Measurements from ENCODE around the gene SIGLEC6. TPM values are rescaled to one million over a fixed set of nuclear protein-coding genes. Genes with fewer than 3 reads are reported as not detected.
"Not testable (repeated sequence)": the region's sequence is repeated elsewhere in the genome, so short reads cannot be mapped to it uniquely, and the experiment has no call there.

The SIGLEC6 gene
- total and polyA plus RNA-seq, 2 donors = 1.4 to 4.0 TPM

DNA sequence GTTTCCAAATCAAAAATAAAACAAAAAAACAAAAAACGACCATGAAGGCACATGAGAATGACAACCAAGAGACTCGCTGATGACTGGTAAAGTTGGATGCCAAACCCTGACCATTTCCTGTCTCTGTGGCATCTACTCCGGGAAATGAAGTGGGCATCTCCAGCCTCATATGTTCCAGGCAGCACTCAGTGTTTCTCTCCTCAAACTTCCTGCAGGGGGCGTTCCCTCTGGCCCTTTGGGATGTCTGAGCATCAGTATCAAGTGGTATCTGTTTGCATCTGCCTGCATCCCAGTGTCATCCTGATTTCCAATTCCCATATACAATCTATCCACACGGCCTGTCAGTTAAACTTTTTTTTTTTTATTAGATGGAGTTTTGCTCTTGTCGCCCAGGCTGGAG, 20.1 kb downstream of the SIGLEC6 start:
- no peak overlapping the region for H3K4me3 ChIP-seq (ENCODE audit: low read depth, low read length)
- WGBS = 11% methylated on average over 6 of the region's 6 CpGs
- no peak for DNase-seq (ENCODE audit: extremely low spot score)
- H3K36me3 ChIP-seq (ENCODE audit: insufficient read depth) = no peaks in the 10 kb centered on the region
- no peak overlapping the region for H3K27ac ChIP-seq (ENCODE audit: low read depth)
- no peaks in the 10 kb centered on the region for H3K4me1 ChIP-seq (ENCODE audit: insufficient read depth)

DNA sequence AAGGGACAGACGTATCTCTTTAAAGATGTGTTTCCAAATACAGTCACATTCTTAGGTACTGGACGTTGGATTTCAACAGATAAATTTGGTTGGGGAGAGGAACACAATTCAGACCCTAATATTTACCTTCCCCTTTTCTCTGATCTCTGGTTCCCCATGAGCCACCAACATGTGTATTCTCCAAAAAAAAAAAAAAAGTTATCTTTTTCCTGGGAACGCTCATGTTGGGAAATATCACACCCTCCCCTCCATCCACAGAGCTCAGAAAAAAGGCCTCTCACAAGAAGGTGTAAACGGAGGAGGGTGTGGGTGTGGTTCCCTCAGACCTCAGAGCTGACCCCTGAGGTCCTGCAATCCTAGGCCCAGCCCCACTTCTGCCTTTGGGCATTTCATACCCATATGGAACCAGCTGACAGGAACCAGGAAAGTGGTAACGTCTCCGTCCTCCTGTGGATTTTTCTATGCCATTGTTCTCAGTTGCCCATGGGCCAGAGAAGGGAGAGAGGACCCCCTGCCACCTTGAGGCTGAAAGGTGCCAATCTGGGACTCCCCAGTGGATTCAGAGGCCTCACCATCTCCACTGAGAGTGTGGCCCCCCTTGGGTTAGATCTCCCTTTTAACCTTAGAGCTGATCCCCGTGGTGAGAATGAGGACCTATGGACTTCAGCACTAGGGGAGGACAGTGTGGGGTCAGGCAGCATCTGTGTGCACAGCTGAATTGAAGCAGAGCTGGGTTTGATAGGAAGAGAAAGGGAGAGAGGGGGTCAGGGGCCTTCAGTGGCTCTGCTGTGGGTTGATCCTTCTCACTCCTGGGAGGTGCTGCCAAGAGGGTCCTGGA, 21.4 kb downstream of the SIGLEC6 start:
- Histone ChIP-seq H3K4me3 (ENCODE audit: low read depth, low read length) (no peak overlapping the region), H3K27ac (ENCODE audit: low read depth) (no peak overlapping the region), H3K4me1 (ENCODE audit: insufficient read depth) (no peaks in the 10 kb centered on the region), H3K36me3 (ENCODE audit: insufficient read depth) (no peaks in the 10 kb centered on the region)
- 49% methylated on average over 7 of the region's 7 CpGs for WGBS
- no peak for DNase-seq (ENCODE audit: extremely low spot score)

DNA sequence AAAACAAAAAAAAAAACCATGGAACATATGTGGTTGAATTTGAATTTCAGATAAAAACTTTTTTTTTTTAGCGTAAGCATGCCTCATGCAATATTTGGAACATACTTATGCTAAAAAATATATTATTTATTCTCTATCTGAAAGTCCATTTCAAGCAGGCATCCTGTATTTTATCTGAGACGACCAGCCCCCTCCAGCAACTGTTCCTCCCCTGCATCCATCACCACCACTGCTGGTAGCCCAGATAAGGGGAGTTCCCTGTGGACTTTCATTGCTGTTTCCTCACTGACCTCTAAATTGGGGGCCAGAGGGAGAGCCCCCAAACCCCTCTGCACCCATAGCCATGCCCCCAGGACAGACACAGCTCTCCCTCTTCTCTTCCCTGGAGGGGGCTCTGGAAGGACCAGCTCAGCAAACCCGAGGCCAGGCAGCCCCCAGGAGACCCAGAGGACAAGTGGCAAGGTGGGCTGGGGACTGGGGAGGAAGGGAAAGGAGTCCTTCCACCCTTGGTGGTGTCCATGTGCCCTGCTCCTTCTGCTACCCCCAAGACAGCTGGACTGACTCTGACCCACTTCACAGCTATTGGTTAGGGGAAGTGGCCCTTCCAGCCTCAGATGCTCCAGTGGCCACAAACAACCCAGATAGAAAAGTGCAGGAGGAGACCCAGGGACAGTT, 23.3 kb downstream of the SIGLEC6 start:
- Histone ChIP-seq H3K4me3 (ENCODE audit: low read depth, low read length) (no peak overlapping the region), H3K27ac (ENCODE audit: low read depth) (no peak overlapping the region), H3K36me3 (ENCODE audit: insufficient read depth) (no peaks in the 10 kb centered on the region), H3K4me1 (ENCODE audit: insufficient read depth) (no peaks in the 10 kb centered on the region)
- DNase-seq (ENCODE audit: extremely low spot score) = no peak
- WGBS = 54% methylated on average over 3 of the region's 3 CpGs

DNA sequence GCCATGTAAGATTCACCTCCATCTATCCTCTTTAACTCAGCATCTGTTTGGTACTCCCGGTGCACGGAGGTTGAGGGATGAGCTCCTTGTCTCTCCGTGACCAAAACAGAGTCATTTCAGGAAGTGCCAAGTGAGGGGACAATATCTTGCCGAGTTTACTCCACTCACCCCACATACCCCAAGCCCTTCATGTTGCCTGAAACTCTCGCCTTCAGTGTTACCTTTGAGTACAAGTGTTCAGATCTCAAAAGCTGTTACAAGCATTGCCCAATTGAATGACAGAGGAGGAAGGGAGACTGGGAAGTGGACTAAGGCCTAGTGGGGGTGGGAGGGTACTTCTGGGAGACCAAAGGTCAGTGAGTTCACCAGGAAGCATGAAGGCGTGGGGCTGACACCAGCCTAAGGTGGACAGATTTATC, 23.8 kb downstream of the SIGLEC6 start:
- no peak for DNase-seq (ENCODE audit: extremely low spot score)
- no peaks in the 10 kb centered on the region for H3K36me3 ChIP-seq (ENCODE audit: insufficient read depth)
- no peaks in the 10 kb centered on the region for H3K4me1 ChIP-seq (ENCODE audit: insufficient read depth)
- no peak overlapping the region for H3K27ac ChIP-seq (ENCODE audit: low read depth)
- 65% methylated on average over 6 of the region's 6 CpGs for WGBS
- H3K4me3 ChIP-seq (ENCODE audit: low read depth, low read length) = no peak overlapping the region

DNA sequence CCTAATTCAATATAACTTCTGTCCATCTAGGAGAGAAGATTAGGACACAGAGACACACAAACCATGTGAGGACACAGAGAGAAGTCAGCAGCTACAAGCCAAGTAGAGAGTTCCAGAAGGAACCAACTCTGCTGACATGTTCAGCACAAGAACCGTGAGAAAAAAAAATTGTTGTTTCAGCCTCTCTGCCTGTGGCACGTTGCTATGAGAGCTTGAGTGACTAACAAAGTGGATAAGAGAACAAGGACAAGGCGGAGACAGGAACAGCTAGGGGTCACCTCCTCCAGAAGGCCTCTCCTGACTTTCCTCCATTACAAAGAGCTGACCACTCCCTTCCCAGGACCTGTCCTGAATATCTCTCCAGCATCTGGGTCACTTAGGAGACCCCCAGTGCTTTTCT, 24.3 kb downstream of the SIGLEC6 start:
- no peak for DNase-seq (ENCODE audit: extremely low spot score)
- no peak overlapping the region for H3K27ac ChIP-seq (ENCODE audit: low read depth)
- no peak overlapping the region for H3K4me3 ChIP-seq (ENCODE audit: low read depth, low read length)
- 47% methylated on average over 3 of the region's 3 CpGs for WGBS
- H3K36me3 ChIP-seq (ENCODE audit: insufficient read depth) = no peaks in the 10 kb centered on the region
- no peaks in the 10 kb centered on the region for H3K4me1 ChIP-seq (ENCODE audit: insufficient read depth)

DNA sequence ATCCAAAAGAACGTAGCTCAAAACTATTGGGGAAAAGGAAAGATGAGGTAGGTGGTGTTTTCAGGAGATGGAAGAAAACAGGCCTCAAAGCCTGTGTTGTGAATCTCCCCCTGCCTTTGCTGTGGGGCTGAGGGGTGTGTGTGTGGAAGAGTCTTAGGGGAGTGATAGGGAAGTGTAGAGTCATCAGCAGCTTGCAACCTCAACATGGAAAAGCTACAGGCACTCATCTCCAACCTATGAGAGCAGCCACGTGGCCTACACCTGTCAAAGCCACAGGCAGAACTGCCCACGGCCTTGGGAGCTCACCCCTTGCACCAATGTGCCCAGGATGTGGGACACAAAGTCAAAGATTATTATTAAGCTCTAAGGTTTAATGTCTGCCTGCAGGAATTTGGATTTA, 25.6 kb downstream of the SIGLEC6 start:
- no peak for DNase-seq (ENCODE audit: extremely low spot score)
- H3K4me1 ChIP-seq (ENCODE audit: insufficient read depth) = no peaks in the 10 kb centered on the region
- no peak overlapping the region for H3K27ac ChIP-seq (ENCODE audit: low read depth)
- 33% methylated on average over 3 of the region's 3 CpGs for WGBS
- no peaks in the 10 kb centered on the region for H3K36me3 ChIP-seq (ENCODE audit: insufficient read depth)
- no peak overlapping the region for H3K4me3 ChIP-seq (ENCODE audit: low read depth, low read length)

GRCh38 chr19:51503896-51504295, 27.6 kb downstream of the SIGLEC6 start:
- no peak for DNase-seq (ENCODE audit: extremely low spot score)
- Histone ChIP-seq H3K4me3 (ENCODE audit: low read depth, low read length) (no peak overlapping the region), H3K36me3 (ENCODE audit: insufficient read depth) (no peaks in the 10 kb centered on the region), H3K27ac (ENCODE audit: low read depth) (no peak overlapping the region), H3K4me1 (ENCODE audit: insufficient read depth) (no peaks in the 10 kb centered on the region)
- WGBS = 50% methylated on average over 3 of the region's 3 CpGs

DNA sequence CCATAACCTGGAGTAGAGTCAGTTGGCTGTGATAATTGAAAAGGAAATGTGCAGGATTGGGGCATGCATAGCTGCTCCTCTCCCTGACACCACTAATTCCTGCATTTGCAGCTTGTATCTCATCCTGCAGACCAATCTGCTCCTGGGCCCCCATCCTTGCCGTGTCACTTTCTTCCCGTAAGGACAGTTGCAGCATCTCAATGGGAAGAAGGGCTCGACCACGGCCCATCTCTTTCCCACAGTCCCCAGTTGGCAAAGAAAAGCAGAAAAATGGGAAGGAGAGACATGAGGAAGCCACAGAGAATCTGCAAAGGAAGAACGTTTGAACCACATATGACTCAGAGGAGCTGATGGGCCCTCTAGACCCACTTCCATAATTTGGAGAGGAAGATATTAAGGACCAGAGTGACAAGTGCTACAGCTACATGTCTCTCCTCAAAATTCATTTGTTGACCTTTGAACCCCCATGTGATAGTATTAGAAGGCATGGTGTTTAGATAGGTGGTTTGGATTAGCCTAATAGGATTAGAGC, 28.1 kb downstream of the SIGLEC6 start:
- H3K36me3 ChIP-seq (ENCODE audit: insufficient read depth) = no peaks in the 10 kb centered on the region
- H3K4me1 ChIP-seq (ENCODE audit: insufficient read depth) = no peaks in the 10 kb centered on the region
- DNase-seq (ENCODE audit: extremely low spot score) = no peak
- no peak overlapping the region for H3K4me3 ChIP-seq (ENCODE audit: low read depth, low read length)
- H3K27ac ChIP-seq (ENCODE audit: low read depth) = no peak overlapping the region
- 78% methylated on average over 5 of the region's 5 CpGs for WGBS

- no peak for DNase-seq (ENCODE audit: extremely low spot score)
- 63% methylated on average over 12 of the region's 12 CpGs for WGBS
These were observed 29.7 kb downstream of the SIGLEC6 start, which contains the start of gene SIGLEC12 for GRCh38 chr19:51501594-51502263. SIGLEC12 (minus strand) TSS chr19:51501800; CDS start chr19:51501733, 67 bp downstream.

DNA sequence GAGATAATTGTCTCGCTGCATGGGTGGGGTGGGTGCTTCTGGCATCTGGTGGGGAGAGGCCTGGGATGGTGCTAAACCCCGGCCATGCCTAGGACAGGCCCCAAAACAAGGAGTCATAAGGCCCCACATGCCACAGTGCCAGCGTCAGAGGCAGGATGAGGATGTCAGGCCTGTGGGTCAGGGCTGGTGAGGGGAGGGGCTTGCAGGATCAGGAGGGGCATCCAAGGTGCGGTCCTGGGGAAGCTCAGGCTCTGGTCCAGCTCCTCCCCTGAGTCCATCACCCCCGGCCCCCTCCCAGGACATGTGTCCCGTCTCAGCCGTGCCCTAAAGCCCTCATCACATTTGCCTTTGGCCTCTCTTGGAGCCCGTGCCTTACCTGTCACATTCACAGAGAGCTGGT, 30.5 kb downstream of the SIGLEC6 start:
- not testable (repeated sequence) for H3K27ac ChIP-seq (ENCODE audit: low read depth); H3K4me3 ChIP-seq (ENCODE audit: low read depth, low read length); DNase-seq (ENCODE audit: extremely low spot score); H3K36me3 ChIP-seq (ENCODE audit: insufficient read depth); H3K4me1 ChIP-seq (ENCODE audit: insufficient read depth)
- WGBS = 39% methylated on average over 8 of the region's 8 CpGs

More at GRCh38 chr19:51501594-51502263, 29.7 kb downstream of the SIGLEC6 start, which contains the start of gene SIGLEC12:
- H3K4me1 ChIP-seq (ENCODE audit: insufficient read depth) = no peaks in the 10 kb centered on the region
- no peaks in the 10 kb centered on the region for H3K36me3 ChIP-seq (ENCODE audit: insufficient read depth)
- H3K4me3 ChIP-seq (ENCODE audit: low read depth, low read length) = no peak within 1 kb of the TSS
- H3K27ac ChIP-seq (ENCODE audit: low read depth) = no peak within 1 kb of the TSS

GRCh38 chr19:51497666-51498065, 33.8 kb downstream of the SIGLEC6 start:
- H3K36me3 ChIP-seq (ENCODE audit: insufficient read depth) = no peaks in the 10 kb centered on the region
- no peaks in the 10 kb centered on the region for H3K4me1 ChIP-seq (ENCODE audit: insufficient read depth)
- WGBS = 43% methylated on average over 3 of the region's 3 CpGs
- H3K27ac ChIP-seq (ENCODE audit: low read depth) = no peak overlapping the region
- no peak overlapping the region for H3K4me3 ChIP-seq (ENCODE audit: low read depth, low read length)
- no peak for DNase-seq (ENCODE audit: extremely low spot score)

DNA sequence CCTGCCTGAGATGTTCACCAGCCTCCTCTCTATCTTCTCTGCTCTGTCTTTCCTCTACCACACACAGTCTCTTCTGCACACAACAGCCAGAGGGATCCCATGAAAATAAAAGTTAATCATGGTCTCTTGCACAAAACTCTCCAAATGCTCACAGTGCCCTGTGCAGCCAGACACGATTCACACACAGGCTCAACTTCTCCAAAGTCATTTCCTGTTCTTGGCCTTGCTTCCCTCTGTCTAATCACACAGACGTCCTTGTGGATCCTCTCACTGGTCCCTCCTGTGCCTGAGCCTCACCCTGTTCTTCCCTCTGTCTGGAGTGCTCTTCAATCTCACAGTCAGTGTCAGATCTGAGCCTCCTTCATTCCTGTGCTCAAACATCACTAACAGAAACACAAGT, 37.7 kb downstream of the SIGLEC6 start:
- Histone ChIP-seq H3K27ac (ENCODE audit: low read depth) (no peak overlapping the region), H3K4me1 (ENCODE audit: insufficient read depth) (no peaks in the 10 kb centered on the region), H3K36me3 (ENCODE audit: insufficient read depth) (no peaks in the 10 kb centered on the region), H3K4me3 (ENCODE audit: low read depth, low read length) (no peak overlapping the region)
- DNase-seq (ENCODE audit: extremely low spot score) = no peak
- 29% methylated on average over 2 of the region's 2 CpGs for WGBS

- no peak overlapping the region for H3K27ac ChIP-seq (ENCODE audit: low read depth)
- no peak overlapping the region for H3K4me3 ChIP-seq (ENCODE audit: low read depth, low read length)
- no peaks in the 10 kb centered on the region for H3K4me1 ChIP-seq (ENCODE audit: insufficient read depth)
- no peak for DNase-seq (ENCODE audit: extremely low spot score)
- H3K36me3 ChIP-seq (ENCODE audit: insufficient read depth) = no peaks in the 10 kb centered on the region
- WGBS = 78% methylated on average over 7 of the region's 7 CpGs
These were observed 39.9 kb downstream of the SIGLEC6 start for GRCh38 chr19:51491586-51491985.
